ENCODE results near the gene KIF3C.

The KIF3C gene

DNA sequence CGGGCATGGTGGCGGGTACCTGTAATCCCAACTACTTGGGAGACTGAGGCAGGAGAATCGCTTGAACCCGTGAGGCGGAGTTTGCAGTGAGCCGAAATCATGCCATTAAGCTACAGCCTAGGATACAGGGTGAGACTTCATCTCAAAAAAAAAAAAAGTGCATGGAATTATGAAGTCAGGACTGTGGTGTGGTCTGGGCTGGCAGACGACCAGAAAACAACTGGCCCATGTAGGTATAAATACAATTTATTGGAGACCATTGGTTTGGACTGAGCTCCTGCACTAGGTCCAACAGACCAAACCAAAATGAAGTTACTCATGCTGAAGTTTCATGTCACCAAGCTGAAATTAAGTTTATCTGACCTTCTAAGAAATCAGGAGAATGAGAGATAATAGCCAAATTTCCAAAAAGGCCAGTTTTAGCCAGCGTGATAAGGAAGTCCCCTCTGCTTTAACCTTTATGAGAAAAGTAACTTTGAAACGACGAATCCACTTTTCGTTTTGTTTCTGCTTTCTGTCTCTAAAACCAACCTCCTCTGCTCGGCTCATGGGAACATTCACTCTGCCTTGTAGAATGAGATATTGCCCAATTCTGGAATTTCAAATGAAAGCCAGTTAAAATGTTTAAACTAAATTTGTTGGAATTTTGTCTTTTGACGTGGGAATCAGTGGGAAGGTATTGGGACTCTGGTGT, 33.9 kb upstream of the KIF3C start:
- H4K8ac ChIP-seq (ENCODE audit: low read depth, low read length): no peak overlapping the region
- H3K36me3 ChIP-seq (replicated peaks in 1 of 2; ENCODE audit: control insufficient read depth in 2 of 2, insufficient read depth in 2 of 2, low read length in 2 of 2): no peaks in the 10 kb centered on the region
- H2AFZ ChIP-seq (ENCODE audit: low read length): no peak overlapping the region
- H3K4me2 ChIP-seq (ENCODE audit: insufficient read depth, low read length, poor library complexity, severe bottlenecking): no peak overlapping the region
- DNase-seq (ENCODE audit: low spot score): no peak
- H2BK5ac ChIP-seq (ENCODE audit: low read length): no peak overlapping the region
- no peaks in the 10 kb centered on the region for H3K79me1 ChIP-seq (ENCODE audit: low read depth, low read length)
- H3K9me3 ChIP-seq (replicated peaks in 1 of 2; ENCODE audit: control insufficient read depth in 2 of 2, insufficient read depth in 1 of 2, low read depth in 1 of 2, low read length in 2 of 2): no peaks in the 10 kb centered on the region
- H3K23ac ChIP-seq (ENCODE audit: low read depth, low read length, poor library complexity): no peak overlapping the region
- no peak overlapping the region for H2BK120ac ChIP-seq (ENCODE audit: low read depth, low read length)
- H3K4me1 ChIP-seq (ENCODE audit: control insufficient read depth in 2 of 2, insufficient read depth in 1 of 2, low read depth in 1 of 2, low read length in 2 of 2): peaks cover 14 to 15% of the 10 kb centered on the region in 2 donors
- no peak overlapping the region for H4K91ac ChIP-seq (ENCODE audit: low read depth, low read length, poor library complexity)
- no peak overlapping the region for H2AK5ac ChIP-seq (ENCODE audit: low read depth, low read length)
- H3K27ac ChIP-seq (replicated peaks; ENCODE audit: low read length): no peak overlapping the region
- WGBS, 2 donors (ENCODE audit: extremely low coverage in 2 of 2, insufficient read length in 2 of 2, insufficient replicate concordance in 1 of 2): no CpG with 5 or more reads among the region's 13 CpGs
- no peak overlapping the region for H3K14ac ChIP-seq (ENCODE audit: low read length)
- no peak overlapping the region for H3K9ac ChIP-seq (ENCODE audit: low read depth, low read length, poor library complexity)
- no peak overlapping the region for H3K18ac ChIP-seq (ENCODE audit: low read length)
- peaks cover 0 to 12% (median 0%) of the 10 kb centered on the region in 3 experiments for H3K27me3 ChIP-seq (ENCODE audit: control insufficient read depth in 3 of 3, insufficient read depth in 3 of 3, low read depth in 1 of 3, low read length in 3 of 3)
- no peak overlapping the region for H2BK15ac ChIP-seq (ENCODE audit: low read length)
- no peak overlapping the region for H3K4ac ChIP-seq (ENCODE audit: low read length)
- H3K4me3 ChIP-seq (ENCODE audit: low read length in 2 of 2): no peak overlapping the region
- H2BK12ac ChIP-seq (ENCODE audit: low read length): no peak overlapping the region

DNA sequence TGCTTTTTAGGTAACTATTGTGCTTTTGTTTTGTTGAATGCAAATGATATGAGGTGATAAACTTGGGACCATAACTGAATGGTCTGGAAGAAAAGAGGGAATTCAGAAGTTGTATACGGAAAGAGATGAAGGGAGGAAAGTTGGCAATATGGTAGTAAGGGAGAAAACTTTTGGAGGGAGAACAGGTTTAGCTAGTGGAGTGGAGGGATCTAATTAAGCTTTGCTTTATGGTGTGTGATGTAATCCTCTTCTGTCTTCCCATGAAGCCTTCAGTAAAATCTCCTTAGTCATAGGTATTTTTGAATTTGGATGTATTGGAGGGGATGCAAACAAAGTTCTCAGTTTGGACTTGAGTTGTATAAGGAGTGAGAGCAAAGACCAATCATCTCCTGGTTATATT, 31.4 kb upstream of the KIF3C start:
- no peak overlapping the region for H3K18ac ChIP-seq (ENCODE audit: low read length)
- no peaks in the 10 kb centered on the region for H3K9me3 ChIP-seq (replicated peaks in 1 of 2; ENCODE audit: control insufficient read depth in 2 of 2, insufficient read depth in 1 of 2, low read depth in 1 of 2, low read length in 2 of 2)
- no peak overlapping the region for H3K27ac ChIP-seq (replicated peaks; ENCODE audit: low read length)
- H2AK5ac ChIP-seq (ENCODE audit: low read depth, low read length): no peak overlapping the region
- H3K4me2 ChIP-seq (ENCODE audit: insufficient read depth, low read length, poor library complexity, severe bottlenecking): no peak overlapping the region
- no peak overlapping the region for H4K91ac ChIP-seq (ENCODE audit: low read depth, low read length, poor library complexity)
- no peak for DNase-seq (ENCODE audit: low spot score)
- no peak overlapping the region for H2BK120ac ChIP-seq (ENCODE audit: low read depth, low read length)
- H3K79me1 ChIP-seq (ENCODE audit: low read depth, low read length): no peaks in the 10 kb centered on the region
- H3K4me1 ChIP-seq (ENCODE audit: control insufficient read depth in 2 of 2, insufficient read depth in 1 of 2, low read depth in 1 of 2, low read length in 2 of 2): peaks cover 14 to 15% of the 10 kb centered on the region in 2 donors
- no peak overlapping the region for H2BK5ac ChIP-seq (ENCODE audit: low read length)
- H2BK12ac ChIP-seq (ENCODE audit: low read length): no peak overlapping the region
- no peak overlapping the region for H2BK15ac ChIP-seq (ENCODE audit: low read length)
- no peak overlapping the region for H2AFZ ChIP-seq (ENCODE audit: low read length)
- no peak overlapping the region for H3K4me3 ChIP-seq (ENCODE audit: low read length in 2 of 2)
- H3K36me3 ChIP-seq (replicated peaks in 1 of 2; ENCODE audit: control insufficient read depth in 2 of 2, insufficient read depth in 2 of 2, low read length in 2 of 2): no peaks in the 10 kb centered on the region
- H4K8ac ChIP-seq (ENCODE audit: low read depth, low read length): no peak overlapping the region
- no peak overlapping the region for H3K4ac ChIP-seq (ENCODE audit: low read length)
- H3K9ac ChIP-seq (ENCODE audit: low read depth, low read length, poor library complexity): no peak overlapping the region
- peaks cover 0 to 15% (median 0%) of the 10 kb centered on the region in 3 experiments for H3K27me3 ChIP-seq (ENCODE audit: control insufficient read depth in 3 of 3, insufficient read depth in 3 of 3, low read depth in 1 of 3, low read length in 3 of 3)
- H3K23ac ChIP-seq (ENCODE audit: low read depth, low read length, poor library complexity): no peak overlapping the region
- 100% methylated on average over 1 of the region's 1 CpG; no CpG with 5 or more reads in 1 of the 2 donors for WGBS, 2 donors (ENCODE audit: extremely low coverage in 2 of 2, insufficient read length in 2 of 2, insufficient replicate concordance in 1 of 2)
- H3K14ac ChIP-seq (ENCODE audit: low read length): no peak overlapping the region

DNA sequence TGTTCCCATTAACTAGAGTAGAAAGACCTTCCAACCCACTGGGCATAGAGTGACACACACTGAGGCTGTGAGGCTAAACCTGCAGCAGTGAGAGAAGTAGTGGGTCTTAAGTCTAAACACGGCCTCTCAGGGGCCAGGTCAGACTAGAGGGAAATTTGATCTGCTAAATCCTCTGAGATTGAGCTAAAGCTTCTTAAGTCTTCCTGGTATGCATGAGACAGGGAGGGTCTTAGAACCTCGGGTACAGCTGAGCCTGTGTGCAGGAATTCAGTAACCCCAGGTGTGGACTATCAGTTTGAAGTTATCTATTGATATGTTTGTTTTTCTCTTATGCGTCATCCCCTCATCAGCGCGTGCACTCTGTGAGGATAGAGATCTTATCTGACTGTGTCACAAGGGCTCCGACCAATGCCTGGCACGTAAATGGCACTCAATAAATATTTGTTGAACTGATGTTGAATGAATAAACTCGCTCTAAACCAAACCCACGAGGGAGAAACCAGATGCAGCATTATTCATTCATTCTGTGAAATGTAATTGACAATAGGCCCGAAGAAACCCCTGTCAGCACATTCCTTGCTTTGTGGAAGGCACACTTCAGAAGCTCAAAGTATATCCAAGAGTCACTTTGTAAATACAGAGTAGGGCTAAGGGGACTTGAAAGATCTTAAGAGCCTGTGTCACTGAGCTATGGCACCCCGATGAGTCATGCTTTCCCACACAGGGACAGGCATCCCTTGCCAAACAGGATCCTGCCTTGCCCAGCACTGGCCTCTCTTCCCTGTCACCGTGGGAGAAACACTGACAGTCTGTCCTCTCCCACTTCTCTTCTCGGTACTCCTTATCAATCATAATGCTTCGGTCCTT, 29.9 kb upstream of the KIF3C start:
- H3K36me3 ChIP-seq (replicated peaks in 1 of 2; ENCODE audit: control insufficient read depth in 2 of 2, insufficient read depth in 2 of 2, low read length in 2 of 2): no peaks in the 10 kb centered on the region
- H3K27me3 ChIP-seq (ENCODE audit: control insufficient read depth in 3 of 3, insufficient read depth in 3 of 3, low read depth in 1 of 3, low read length in 3 of 3): peaks cover 0 to 11% (median 0%) of the 10 kb centered on the region in 3 experiments
- H3K18ac ChIP-seq (ENCODE audit: low read length): no peak overlapping the region
- no peak overlapping the region for H2BK120ac ChIP-seq (ENCODE audit: low read depth, low read length)
- no peak overlapping the region for H4K91ac ChIP-seq (ENCODE audit: low read depth, low read length, poor library complexity)
- no CpG with 5 or more reads among the region's 14 CpGs for WGBS, 2 donors (ENCODE audit: extremely low coverage in 2 of 2, insufficient read length in 2 of 2, insufficient replicate concordance in 1 of 2)
- H3K23ac ChIP-seq (ENCODE audit: low read depth, low read length, poor library complexity): no peak overlapping the region
- H3K14ac ChIP-seq (ENCODE audit: low read length): no peak overlapping the region
- no peak overlapping the region for H4K8ac ChIP-seq (ENCODE audit: low read depth, low read length)
- H3K79me1 ChIP-seq (ENCODE audit: low read depth, low read length): no peaks in the 10 kb centered on the region
- no peak overlapping the region for H3K4me3 ChIP-seq (ENCODE audit: low read length in 2 of 2)
- no peaks in the 10 kb centered on the region for H3K9me3 ChIP-seq (replicated peaks in 1 of 2; ENCODE audit: control insufficient read depth in 2 of 2, insufficient read depth in 1 of 2, low read depth in 1 of 2, low read length in 2 of 2)
- H2AFZ ChIP-seq (ENCODE audit: low read length): peak overlapping the region; percentile 9
- H2BK15ac ChIP-seq (ENCODE audit: low read length): no peak overlapping the region
- peak; percentile 64 for DNase-seq (ENCODE audit: low spot score)
- no peak overlapping the region for H2BK12ac ChIP-seq (ENCODE audit: low read length)
- H3K27ac ChIP-seq (replicated peaks; ENCODE audit: low read length): peak overlapping the region; percentile 52
- no peak overlapping the region for H3K4me2 ChIP-seq (ENCODE audit: insufficient read depth, low read length, poor library complexity, severe bottlenecking)
- H3K9ac ChIP-seq (ENCODE audit: low read depth, low read length, poor library complexity): no peak overlapping the region
- peaks cover 13% of the 10 kb centered on the region in 2 donors for H3K4me1 ChIP-seq (ENCODE audit: control insufficient read depth in 2 of 2, insufficient read depth in 1 of 2, low read depth in 1 of 2, low read length in 2 of 2)
- no peak overlapping the region for H2AK5ac ChIP-seq (ENCODE audit: low read depth, low read length)
- no peak overlapping the region for H3K4ac ChIP-seq (ENCODE audit: low read length)
- H2BK5ac ChIP-seq (ENCODE audit: low read length): no peak overlapping the region

DNA sequence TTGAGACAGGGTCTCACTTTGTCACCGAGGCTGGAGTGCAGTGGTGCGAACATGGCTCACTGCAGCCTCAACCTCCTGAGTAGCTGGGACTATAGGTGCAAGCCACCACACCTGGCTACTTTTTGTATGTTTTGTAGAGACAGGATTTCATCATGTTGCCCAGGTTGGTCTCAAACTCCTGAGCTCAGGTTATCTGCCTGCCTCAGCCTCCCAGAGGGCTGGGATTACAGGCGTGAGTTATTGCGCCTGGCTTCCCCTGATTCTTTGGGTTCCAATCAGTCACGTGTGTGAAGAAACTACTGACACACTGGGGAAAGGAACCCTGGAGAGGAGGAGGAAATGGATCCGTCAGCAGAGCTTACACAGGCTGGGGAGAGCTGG, 29.3 kb upstream of the KIF3C start:
- Histone ChIP-seq H3K4ac (ENCODE audit: low read length) (no peak overlapping the region), H3K27me3 (ENCODE audit: control insufficient read depth in 3 of 3, insufficient read depth in 3 of 3, low read depth in 1 of 3, low read length in 3 of 3) (peaks cover 0 to 11% (median 0%) of the 10 kb centered on the region in 3 experiments), H3K27ac (replicated peaks; ENCODE audit: low read length) (peak overlapping the region; percentile 52), H3K9ac (ENCODE audit: low read depth, low read length, poor library complexity) (no peak overlapping the region), H4K91ac (ENCODE audit: low read depth, low read length, poor library complexity) (no peak overlapping the region), H2BK5ac (ENCODE audit: low read length) (no peak overlapping the region), H3K79me1 (ENCODE audit: low read depth, low read length) (no peaks in the 10 kb centered on the region), H2BK120ac (ENCODE audit: low read depth, low read length) (no peak overlapping the region), H3K36me3 (replicated peaks in 1 of 2; ENCODE audit: control insufficient read depth in 2 of 2, insufficient read depth in 2 of 2, low read length in 2 of 2) (no peaks in the 10 kb centered on the region), H3K4me1 (ENCODE audit: control insufficient read depth in 2 of 2, insufficient read depth in 1 of 2, low read depth in 1 of 2, low read length in 2 of 2) (peaks cover 13% of the 10 kb centered on the region in 2 donors), H2AFZ (ENCODE audit: low read length) (peak overlapping the region; percentile 9), H2BK12ac (ENCODE audit: low read length) (no peak overlapping the region), H3K23ac (ENCODE audit: low read depth, low read length, poor library complexity) (no peak overlapping the region), H3K4me2 (ENCODE audit: insufficient read depth, low read length, poor library complexity, severe bottlenecking) (no peak overlapping the region), H4K8ac (ENCODE audit: low read depth, low read length) (no peak overlapping the region), H3K18ac (ENCODE audit: low read length) (peak overlapping the region; percentile 11), H3K4me3 (ENCODE audit: low read length in 2 of 2) (no peak overlapping the region), H3K9me3 (replicated peaks in 1 of 2; ENCODE audit: control insufficient read depth in 2 of 2, insufficient read depth in 1 of 2, low read depth in 1 of 2, low read length in 2 of 2) (no peaks in the 10 kb centered on the region), H2AK5ac (ENCODE audit: low read depth, low read length) (no peak overlapping the region), H3K14ac (ENCODE audit: low read length) (no peak overlapping the region), H2BK15ac (ENCODE audit: low read length) (no peak overlapping the region)
- no CpG with 5 or more reads among the region's 6 CpGs for WGBS, 2 donors (ENCODE audit: extremely low coverage in 2 of 2, insufficient read length in 2 of 2, insufficient replicate concordance in 1 of 2)
- DNase-seq (ENCODE audit: low spot score): no peak
